ENCODE measurements around the gene HVCN1.

Gene HVCN1

DNA sequence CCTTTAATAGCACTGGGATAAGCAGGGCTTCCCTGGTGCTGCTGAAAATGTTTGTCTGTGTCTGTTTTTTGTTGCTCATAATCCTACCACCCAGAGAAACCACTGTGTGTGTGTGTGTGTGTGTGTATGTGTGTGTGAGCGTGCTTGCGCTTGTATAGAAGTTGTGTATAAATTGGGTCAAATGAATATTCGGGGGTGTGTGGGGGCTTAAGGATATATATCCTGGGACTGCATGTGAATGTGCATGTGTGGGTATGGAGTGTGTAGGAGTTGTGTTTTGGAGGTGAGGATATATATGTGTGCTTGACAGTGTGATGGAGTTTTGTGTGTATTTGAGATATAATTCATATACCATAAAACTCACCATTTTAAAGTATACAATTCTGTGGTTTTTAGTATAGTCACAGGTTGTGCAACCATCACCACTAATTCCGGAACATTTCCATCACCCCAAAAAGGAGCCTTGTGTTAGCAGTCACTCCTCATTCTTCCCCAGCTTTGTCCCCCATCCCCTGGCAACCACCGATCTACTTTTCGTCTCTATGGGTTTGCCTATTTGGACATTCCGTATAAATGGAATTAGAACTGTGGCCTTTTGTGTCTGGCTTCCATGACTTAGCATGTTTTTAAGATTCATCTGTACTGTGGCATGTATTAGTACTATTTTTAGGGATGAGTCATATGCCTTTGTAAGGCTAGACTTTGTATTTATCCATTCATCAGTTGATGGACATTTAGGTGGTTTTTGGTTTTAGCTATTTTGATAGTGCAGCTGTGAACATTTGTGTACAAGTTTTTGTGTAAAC, 49.4 kb downstream of the HVCN1 start:
- Histone ChIP-seq H3K27me3 (ENCODE audit: control insufficient read depth, insufficient read depth, low read length) (no peaks in the 10 kb centered on the region), H3K4me3 (ENCODE audit: low read depth, low read length) (no peak overlapping the region), H3K4me1 (ENCODE audit: control insufficient read depth, insufficient read depth, low read length) (0 out of 2 replicates have a peak, but pooled peaks cover 4% of the 10 kb centered on the region), H3K9ac (ENCODE audit: low read length) (no peak overlapping the region), H3K27ac (ENCODE audit: low read depth, low read length) (no peak overlapping the region), H3K36me3 (ENCODE audit: control insufficient read depth, insufficient read depth, low read length) (no peaks in the 10 kb centered on the region), H3K9me3 (ENCODE audit: control insufficient read depth, insufficient read depth, low read depth, low read length) (no peaks in the 10 kb centered on the region)

GRCh38 chr12:110638796-110639195, 50.1 kb downstream of the HVCN1 start:
- no peak overlapping the region for H3K9ac ChIP-seq (ENCODE audit: low read length)
- H3K9me3 ChIP-seq (ENCODE audit: control insufficient read depth, insufficient read depth, low read depth, low read length) = no peaks in the 10 kb centered on the region
- H3K4me3 ChIP-seq (ENCODE audit: low read depth, low read length) = no peak overlapping the region
- no peaks in the 10 kb centered on the region for H3K36me3 ChIP-seq (ENCODE audit: control insufficient read depth, insufficient read depth, low read length)
- H3K27me3 ChIP-seq (ENCODE audit: control insufficient read depth, insufficient read depth, low read length) = no peaks in the 10 kb centered on the region
- no peak overlapping the region for H3K27ac ChIP-seq (ENCODE audit: low read depth, low read length)
- H3K4me1 ChIP-seq (ENCODE audit: control insufficient read depth, insufficient read depth, low read length) = 0 out of 2 replicates have a peak, but pooled peaks cover 4% of the 10 kb centered on the region

GRCh38 chr12:110637869-110638441, 51.0 kb downstream of the HVCN1 start:
- Histone ChIP-seq H3K27ac (ENCODE audit: low read depth, low read length) (no peak overlapping the region), H3K27me3 (ENCODE audit: control insufficient read depth, insufficient read depth, low read length) (no peaks in the 10 kb centered on the region), H3K9me3 (ENCODE audit: control insufficient read depth, insufficient read depth, low read depth, low read length) (no peaks in the 10 kb centered on the region), H3K4me3 (ENCODE audit: low read depth, low read length) (no peak overlapping the region), H3K9ac (ENCODE audit: low read length) (no peak overlapping the region), H3K36me3 (ENCODE audit: control insufficient read depth, insufficient read depth, low read length) (no peaks in the 10 kb centered on the region), H3K4me1 (ENCODE audit: control insufficient read depth, insufficient read depth, low read length) (0 out of 2 replicates have a peak, but pooled peaks cover 4% of the 10 kb centered on the region)

- Histone ChIP-seq H3K27me3 (ENCODE audit: control insufficient read depth, insufficient read depth, low read length) (no peaks in the 10 kb centered on the region), H3K9me3 (ENCODE audit: control insufficient read depth, insufficient read depth, low read depth, low read length) (no peaks in the 10 kb centered on the region), H3K4me1 (ENCODE audit: control insufficient read depth, insufficient read depth, low read length) (0 out of 2 replicates have a peak, but pooled peaks cover 2% of the 10 kb centered on the region), H3K27ac (ENCODE audit: low read depth, low read length) (no peak overlapping the region), H3K36me3 (ENCODE audit: control insufficient read depth, insufficient read depth, low read length) (no peaks in the 10 kb centered on the region; the same call in 1 of the 2 replicates), H3K9ac (ENCODE audit: low read length) (no peak overlapping the region), H3K4me3 (ENCODE audit: low read depth, low read length) (no peak overlapping the region)
These were observed 52.4 kb downstream of the HVCN1 start for GRCh38 chr12:110636516-110636915.

GRCh38 chr12:110635055-110635454, 53.9 kb downstream of the HVCN1 start:
- no peaks in the 10 kb centered on the region; the same call in 1 of the 2 replicates for H3K36me3 ChIP-seq (ENCODE audit: control insufficient read depth, insufficient read depth, low read length)
- no peaks in the 10 kb centered on the region for H3K27me3 ChIP-seq (ENCODE audit: control insufficient read depth, insufficient read depth, low read length)
- H3K4me3 ChIP-seq (ENCODE audit: low read depth, low read length) = no peak overlapping the region
- no peaks in the 10 kb centered on the region for H3K4me1 ChIP-seq (ENCODE audit: control insufficient read depth, insufficient read depth, low read length)
- no peak overlapping the region for H3K27ac ChIP-seq (ENCODE audit: low read depth, low read length)
- H3K9ac ChIP-seq (ENCODE audit: low read length) = no peak overlapping the region
- no peaks in the 10 kb centered on the region for H3K9me3 ChIP-seq (ENCODE audit: control insufficient read depth, insufficient read depth, low read depth, low read length)

DNA sequence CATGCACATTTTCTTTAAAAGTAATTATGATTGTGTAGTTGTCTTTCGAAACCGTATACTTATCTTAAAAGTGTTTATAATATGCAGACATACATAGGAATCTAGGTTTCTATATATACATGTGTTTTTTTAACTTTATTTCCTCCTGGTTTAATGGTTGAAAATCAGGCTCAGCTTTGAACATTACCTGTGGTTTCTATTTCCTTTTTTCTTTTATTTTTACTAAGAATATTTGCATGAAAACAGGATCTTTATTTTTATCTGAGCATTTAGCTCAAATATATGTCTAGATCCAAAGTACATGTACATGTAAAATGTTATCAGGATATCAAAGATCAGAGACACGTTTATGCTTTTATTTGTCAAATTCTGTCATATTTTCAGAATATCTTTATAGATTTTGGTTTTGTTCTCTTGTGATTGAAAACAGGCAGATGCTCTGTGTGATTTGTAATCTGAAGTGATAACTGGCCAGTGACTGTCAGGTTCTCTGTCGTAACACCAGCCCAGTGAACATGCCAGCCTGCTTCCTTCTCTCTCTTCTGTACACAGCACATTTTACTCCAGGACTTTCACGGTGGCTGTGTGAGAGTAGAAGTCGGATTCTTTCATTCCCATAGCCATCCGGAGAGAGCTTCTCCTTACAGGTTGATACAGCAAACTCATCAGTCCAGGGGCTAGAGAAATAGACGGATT, 61.3 kb downstream of the HVCN1 start:
- Histone ChIP-seq H3K9ac (ENCODE audit: low read length) (no peak overlapping the region), H3K4me3 (ENCODE audit: low read depth, low read length) (no peak overlapping the region), H3K9me3 (ENCODE audit: control insufficient read depth, insufficient read depth, low read depth, low read length) (no peaks in the 10 kb centered on the region), H3K36me3 (ENCODE audit: control insufficient read depth, insufficient read depth, low read length) (peaks cover 2% of the 10 kb centered on the region; the same call in 1 of the 2 replicates), H3K27ac (ENCODE audit: low read depth, low read length) (no peak overlapping the region), H3K4me1 (ENCODE audit: control insufficient read depth, insufficient read depth, low read length) (no peaks in the 10 kb centered on the region), H3K27me3 (ENCODE audit: control insufficient read depth, insufficient read depth, low read length) (no peaks in the 10 kb centered on the region)

DNA sequence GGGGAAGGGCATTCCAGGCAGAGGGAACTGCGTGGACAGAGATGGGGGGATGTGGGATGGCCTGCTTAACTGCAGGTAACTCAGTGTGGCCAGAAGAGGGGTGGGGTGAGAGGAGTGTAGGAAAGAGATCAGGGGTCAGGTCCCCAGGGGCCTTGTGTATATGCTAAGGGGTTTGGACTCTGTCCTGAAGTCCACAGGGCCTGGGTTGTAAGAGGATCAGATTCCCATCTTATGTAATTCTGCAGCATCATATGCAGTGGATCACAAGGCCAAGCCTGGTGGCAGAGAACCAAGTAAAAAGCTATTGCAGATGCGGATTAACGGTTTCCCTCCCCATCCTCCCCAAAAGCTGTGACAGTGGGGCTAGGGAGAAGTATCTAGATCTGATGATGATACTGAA, 66.3 kb downstream of the HVCN1 start:
- Histone ChIP-seq H3K4me3 (ENCODE audit: low read depth, low read length) (no peak overlapping the region), H3K36me3 (ENCODE audit: control insufficient read depth, insufficient read depth, low read length) (0 out of 2 replicates have a peak, but pooled peaks cover 2% of the 10 kb centered on the region), H3K4me1 (ENCODE audit: control insufficient read depth, insufficient read depth, low read length) (no peaks in the 10 kb centered on the region), H3K27me3 (ENCODE audit: control insufficient read depth, insufficient read depth, low read length) (no peaks in the 10 kb centered on the region), H3K9ac (ENCODE audit: low read length) (no peak overlapping the region), H3K27ac (ENCODE audit: low read depth, low read length) (no peak overlapping the region), H3K9me3 (ENCODE audit: control insufficient read depth, insufficient read depth, low read depth, low read length) (no peaks in the 10 kb centered on the region)

GRCh38 chr12:110619534-110619953, 69.4 kb downstream of the HVCN1 start:
- Histone ChIP-seq H3K27ac (ENCODE audit: low read depth, low read length) (no peak overlapping the region), H3K9ac (ENCODE audit: low read length) (no peak overlapping the region), H3K9me3 (ENCODE audit: control insufficient read depth, insufficient read depth, low read depth, low read length) (no peaks in the 10 kb centered on the region), H3K4me1 (ENCODE audit: control insufficient read depth, insufficient read depth, low read length) (peaks cover 1% of the 10 kb centered on the region; the same call in 1 of the 2 replicates), H3K4me3 (ENCODE audit: low read depth, low read length) (no peak overlapping the region), H3K27me3 (ENCODE audit: control insufficient read depth, insufficient read depth, low read length) (no peaks in the 10 kb centered on the region), H3K36me3 (ENCODE audit: control insufficient read depth, insufficient read depth, low read length) (no peaks in the 10 kb centered on the region)

- H3K9me3 ChIP-seq (ENCODE audit: control insufficient read depth, insufficient read depth, low read depth, low read length) = no peaks in the 10 kb centered on the region
- no peak overlapping the region for H3K4me3 ChIP-seq (ENCODE audit: low read depth, low read length)
- H3K36me3 ChIP-seq (ENCODE audit: control insufficient read depth, insufficient read depth, low read length) = no peaks in the 10 kb centered on the region
- no peak overlapping the region for H3K9ac ChIP-seq (ENCODE audit: low read length)
- no peaks in the 10 kb centered on the region for H3K27me3 ChIP-seq (ENCODE audit: control insufficient read depth, insufficient read depth, low read length)
- H3K4me1 ChIP-seq (ENCODE audit: control insufficient read depth, insufficient read depth, low read length) = peaks cover 6% of the 10 kb centered on the region; the same call in 1 of the 2 replicates
- no peak overlapping the region for H3K27ac ChIP-seq (ENCODE audit: low read depth, low read length)
These were observed 72.3 kb downstream of the HVCN1 start for GRCh38 chr12:110616471-110617115.

DNA sequence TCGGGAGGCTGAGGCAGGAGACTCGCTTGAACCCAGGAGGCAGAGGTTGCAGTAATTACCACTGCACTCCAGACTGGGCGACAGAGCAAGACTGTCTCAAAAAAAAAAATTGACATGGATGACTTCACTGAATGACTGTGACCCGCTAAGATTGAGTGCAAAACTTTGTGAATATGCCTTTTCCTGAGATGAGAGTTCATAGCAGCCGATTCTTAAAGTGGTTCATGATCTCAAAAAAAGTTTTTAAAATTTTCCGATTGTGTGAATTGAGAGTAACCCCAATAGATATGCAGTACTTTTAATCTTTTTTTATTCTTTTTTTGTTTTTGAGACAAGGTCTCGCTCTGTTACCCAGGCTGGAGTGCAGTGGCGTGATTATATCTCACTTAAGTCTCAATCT, 73.7 kb downstream of the HVCN1 start:
- no peaks in the 10 kb centered on the region for H3K27me3 ChIP-seq (ENCODE audit: control insufficient read depth, insufficient read depth, low read length)
- H3K36me3 ChIP-seq (ENCODE audit: control insufficient read depth, insufficient read depth, low read length) = no peaks in the 10 kb centered on the region
- no peak overlapping the region for H3K4me3 ChIP-seq (ENCODE audit: low read depth, low read length)
- H3K9me3 ChIP-seq (ENCODE audit: control insufficient read depth, insufficient read depth, low read depth, low read length) = no peaks in the 10 kb centered on the region
- no peak overlapping the region for H3K9ac ChIP-seq (ENCODE audit: low read length)
- H3K27ac ChIP-seq (ENCODE audit: low read depth, low read length) = no peak overlapping the region
- peaks cover 6% of the 10 kb centered on the region; the same call in 1 of the 2 replicates for H3K4me1 ChIP-seq (ENCODE audit: control insufficient read depth, insufficient read depth, low read length)
